Neural crest cell (in vitro differentiated cells): ENCODE data around the gene HSD17B2. TPM values are rescaled to one million over a fixed set of nuclear protein-coding genes. Genes with fewer than 3 reads are reported as not detected.

Experiments used
- DNase-seq: peaks from one replicate; pipeline ENCODE4 v3.0.0; 2021; ENCODE audit warnings: low read depth, mixed read lengths, low spot score
- H3K27ac Mint-ChIP-seq: one replicate; pipeline ENCODE4 v1.8.0; 2021; ENCODE audit warnings: mild to moderate bottlenecking, mixed read lengths; ENCODE audit not compliant: unreplicated experiment
- H3K27me3 Mint-ChIP-seq: 2 replicates; pipeline ENCODE4 v1.8.0; 2021; ENCODE audit warnings: low read depth, mild to moderate bottlenecking, mixed read lengths
- H3K36me3 Mint-ChIP-seq: 2 replicates; pipeline ENCODE4 v1.8.0; 2021; ENCODE audit warnings: low read depth, mild to moderate bottlenecking, mixed read lengths
- H3K4me1 Mint-ChIP-seq: 2 replicates; pipeline ENCODE4 v1.8.0; 2021; ENCODE audit warnings: mixed read lengths
- H3K4me3 Mint-ChIP-seq: one replicate; pipeline ENCODE4 v1.8.0; 2021; ENCODE audit warnings: mild to moderate bottlenecking, mixed read lengths
- H3K9me3 Mint-ChIP-seq: 2 replicates; pipeline ENCODE4 v1.8.0; 2021; ENCODE audit warnings: mixed read lengths
- CTCF ChIP-seq: fragments of 200-600 bp; sonication (generic); conservative IDR thresholded peaks from 2 replicates; pipeline ENCODE4 v1.5.0; 2021; ENCODE audit warnings: antibody characterized with exemption, mild to moderate bottlenecking
- total RNA-seq: library from RNA; stranded (reverse); gene quantifications from 2 replicates; pipeline ENCODE4 v1.2.1, GENCODE V29; 2021

Gene HSD17B2
- total RNA-seq, 1 donor from 2014 or later: not detected

- Mint-ChIP-seq H3K27ac (no peak overlapping the region), H3K27me3 (no peaks in the 10 kb centered on the region), H3K4me1 (no peaks in the 10 kb centered on the region), H3K9me3 (no peaks in the 10 kb centered on the region), H3K4me3 (no peak overlapping the region), H3K36me3 (no peaks in the 10 kb centered on the region)
- no peak for DNase-seq
- TF ChIP-seq CTCF: no peak
These were observed 76.9 kb downstream of the HSD17B2 start for GRCh38 chr16:82111944-82112343.

- no peak overlapping the region for H3K4me3 Mint-ChIP-seq
- no peaks in the 10 kb centered on the region for H3K36me3 Mint-ChIP-seq
- no peak overlapping the region for H3K27ac Mint-ChIP-seq
These were observed 78.7 kb downstream of the HSD17B2 start for GRCh38 chr16:82113741-82114140.

GRCh38 chr16:82116535-82116934 lies 81.5 kb downstream of the HSD17B2 start:
- DNase-seq: no peak
- no peak overlapping the region for H3K27ac Mint-ChIP-seq
- no peaks in the 10 kb centered on the region for H3K27me3 Mint-ChIP-seq
- no peaks in the 10 kb centered on the region for H3K4me1 Mint-ChIP-seq
- H3K36me3 Mint-ChIP-seq: no peaks in the 10 kb centered on the region
- no peak for TF ChIP-seq CTCF
- no peak overlapping the region for H3K4me3 Mint-ChIP-seq
- H3K9me3 Mint-ChIP-seq: no peaks in the 10 kb centered on the region

More at GRCh38 chr16:82113741-82114140, 78.7 kb downstream of the HSD17B2 start:
- TF ChIP-seq CTCF: no peak
- no peaks in the 10 kb centered on the region for H3K27me3 Mint-ChIP-seq
- H3K9me3 Mint-ChIP-seq: no peaks in the 10 kb centered on the region
- no peaks in the 10 kb centered on the region for H3K4me1 Mint-ChIP-seq
- no peak for DNase-seq

- H3K4me1 Mint-ChIP-seq: no peaks in the 10 kb centered on the region
- no peaks in the 10 kb centered on the region for H3K27me3 Mint-ChIP-seq
- H3K27ac Mint-ChIP-seq: no peak overlapping the region
- TF ChIP-seq CTCF: no peak
- H3K36me3 Mint-ChIP-seq: no peaks in the 10 kb centered on the region
- H3K9me3 Mint-ChIP-seq: no peaks in the 10 kb centered on the region
- no peak overlapping the region for H3K4me3 Mint-ChIP-seq
- DNase-seq: no peak
These were observed 83.7 kb downstream of the HSD17B2 start for GRCh38 chr16:82118749-82119148.

GRCh38 chr16:82119405-82119804 lies 84.4 kb downstream of the HSD17B2 start:
- no peaks in the 10 kb centered on the region for H3K4me1 Mint-ChIP-seq
- no peak for TF ChIP-seq CTCF
- H3K9me3 Mint-ChIP-seq: no peaks in the 10 kb centered on the region
- no peaks in the 10 kb centered on the region for H3K27me3 Mint-ChIP-seq
- no peak for DNase-seq
- H3K27ac Mint-ChIP-seq: no peak overlapping the region
- no peaks in the 10 kb centered on the region for H3K36me3 Mint-ChIP-seq
- H3K4me3 Mint-ChIP-seq: no peak overlapping the region

GRCh38 chr16:82124651-82125050 lies 89.6 kb downstream of the HSD17B2 start:
- Mint-ChIP-seq H3K36me3 (peaks cover 5% of the 10 kb centered on the region), H3K27me3 (no peaks in the 10 kb centered on the region), H3K4me1 (peaks cover 4% of the 10 kb centered on the region), H3K27ac (no peak overlapping the region), H3K4me3 (no peak overlapping the region), H3K9me3 (peaks cover 2% of the 10 kb centered on the region)
- DNase-seq: no peak
- TF ChIP-seq CTCF: no peak
